Testis (tissue), 2 donors: ENCODE data around the gene MEDAG.

Experiments used
- CTCF ChIP-seq, 3 experiments: fragments of 450-650 bp in 2 of 3; fragments of 200-600 bp in 1 of 3; sonication (generic) in 1 of 3; IDR thresholded peaks; one replicate each; pipeline ENCODE4 v1.5.1; 2016 to 2019; ENCODE audit warnings: antibody characterized with exemption in 3 of 3, mild to moderate bottlenecking in 2 of 3, moderate library complexity in 1 of 3
- POLR2A ChIP-seq: fragments of 450-650 bp; IDR thresholded peaks from one replicate; pipeline ENCODE4 v1.6.1; 2017; ENCODE audit warnings: antibody characterized with exemption, mild to moderate bottlenecking, moderate library complexity

GRCh38 chr13:30920162-30920909 is 14.3 kb downstream of the MEDAG start:
- no peak for TF ChIP-seq CTCF (IDR thresholded peaks at IDR 0.05)
- no peak for TF ChIP-seq POLR2A
